ENCODE measurements around the gene NEMF. TPM values are rescaled to one million over a fixed set of nuclear protein-coding genes. Genes with fewer than 3 reads are reported as not detected.
"Not testable (repeated sequence)": the region's sequence is repeated elsewhere in the genome, so short reads cannot be mapped to it uniquely, and the experiment has no call there.

NEMF gene
- total RNA-seq, 2 experiments from 2014 or later: 78.7 to 82.8 TPM

DNA sequence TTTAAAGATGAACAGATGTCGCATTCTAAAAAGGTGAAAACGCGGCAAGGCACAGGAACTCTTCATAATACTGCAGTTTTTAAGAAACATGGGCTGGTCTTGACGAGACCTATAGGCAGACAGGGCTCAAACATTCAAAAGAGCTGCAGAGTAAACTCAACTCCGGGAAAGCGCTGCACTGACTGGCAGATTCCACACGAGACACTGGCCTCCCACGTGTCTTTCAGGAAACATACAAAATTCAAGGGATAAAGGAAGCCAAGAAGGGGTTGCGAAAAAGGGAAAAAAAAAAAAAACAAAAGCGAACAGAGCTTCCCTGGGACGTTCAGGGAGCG, 39.7 kb upstream of the NEMF start:
- Mint-ChIP-seq H3K9me3 (ENCODE audit: low read depth) (no peaks in the 10 kb centered on the region), H3K4me1 (peaks cover 18% of the 10 kb centered on the region), H3K36me3 (peaks cover 39% of the 10 kb centered on the region), H3K27me3 (no peaks in the 10 kb centered on the region), H3K27ac (peak overlapping the region; percentile 99), H3K4me3 (peak overlapping the region; percentile 94)
- DNase-seq: peak; percentile 72
- ATAC-seq: peak; percentile 31
- CTCF ChIA-PET: interaction anchor here (0.6 to 6.5 kb wide), 12 partner anchors 11 to 190 kb away, joined by 3 to 48 read pairs (median 6); partner anchors contain the start of gene NEMF

DNA sequence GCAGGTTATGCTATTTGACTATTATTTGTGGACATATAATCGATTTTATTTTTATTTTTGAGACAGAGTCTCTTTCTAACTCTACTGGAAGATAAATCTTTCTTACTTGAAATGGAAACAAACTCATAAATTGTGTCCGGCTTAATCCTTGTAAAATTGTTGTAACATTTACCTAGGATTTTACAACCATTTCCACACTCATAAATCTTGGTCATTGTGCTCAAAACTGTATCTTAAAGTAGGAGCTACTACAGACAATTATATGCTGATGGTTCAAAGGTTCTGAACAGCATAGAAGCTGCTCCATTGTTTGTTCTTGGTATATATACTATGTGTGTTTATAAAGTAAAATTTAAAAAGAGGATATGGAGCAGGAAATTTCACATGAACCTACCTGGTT, 35.7 kb upstream of the NEMF start:
- CTCF ChIA-PET: interaction anchor here (0.8 to 6.5 kb wide), 6 partner anchors 7 to 175 kb away, joined by 3 to 48 read pairs (median 3); partner anchors contain the start of gene NEMF
- Mint-ChIP-seq H3K36me3 (peaks cover 4% of the 10 kb centered on the region), H3K4me3 (no peak overlapping the region), H3K27me3 (no peaks in the 10 kb centered on the region), H3K4me1 (peaks cover 26% of the 10 kb centered on the region), H3K27ac (no peak overlapping the region), H3K9me3 (ENCODE audit: low read depth) (no peaks in the 10 kb centered on the region)
- ATAC-seq (no peak), DNase-seq (no peak)

DNA sequence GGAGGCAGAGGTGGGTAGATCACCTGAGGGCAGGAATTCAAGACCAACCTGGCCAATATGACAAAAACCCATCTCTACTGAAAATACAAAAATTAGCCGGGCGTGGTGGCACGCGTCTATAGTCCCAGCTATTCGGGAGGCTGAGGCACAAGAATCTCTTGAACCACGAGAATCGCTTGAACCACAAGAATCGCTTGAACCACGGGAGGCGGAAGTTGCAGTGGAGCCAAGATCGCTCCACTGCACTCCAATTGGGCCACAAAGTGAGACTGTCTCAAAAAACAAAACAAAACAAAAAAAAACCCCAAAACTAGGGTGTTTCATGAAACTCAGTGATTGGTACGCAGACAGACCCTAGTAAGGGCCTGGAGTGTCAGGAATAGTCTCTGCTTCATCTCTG, 33.9 kb upstream of the NEMF start:
- CTCF ChIA-PET: interaction anchor here (1.1 kb wide), 1 partner anchor 117 kb away, joined by 3 read pairs; no protein-coding TSS in a partner anchor
- Mint-ChIP-seq H3K9me3 (ENCODE audit: low read depth) (no peaks in the 10 kb centered on the region), H3K27ac (peak overlapping the region; percentile 70), H3K4me1 (peaks cover 22% of the 10 kb centered on the region), H3K4me3 (peak overlapping the region; percentile 55), H3K36me3 (no peaks in the 10 kb centered on the region), H3K27me3 (no peaks in the 10 kb centered on the region)
- ATAC-seq (peak; percentile 73), DNase-seq (peak; percentile 63)

DNA sequence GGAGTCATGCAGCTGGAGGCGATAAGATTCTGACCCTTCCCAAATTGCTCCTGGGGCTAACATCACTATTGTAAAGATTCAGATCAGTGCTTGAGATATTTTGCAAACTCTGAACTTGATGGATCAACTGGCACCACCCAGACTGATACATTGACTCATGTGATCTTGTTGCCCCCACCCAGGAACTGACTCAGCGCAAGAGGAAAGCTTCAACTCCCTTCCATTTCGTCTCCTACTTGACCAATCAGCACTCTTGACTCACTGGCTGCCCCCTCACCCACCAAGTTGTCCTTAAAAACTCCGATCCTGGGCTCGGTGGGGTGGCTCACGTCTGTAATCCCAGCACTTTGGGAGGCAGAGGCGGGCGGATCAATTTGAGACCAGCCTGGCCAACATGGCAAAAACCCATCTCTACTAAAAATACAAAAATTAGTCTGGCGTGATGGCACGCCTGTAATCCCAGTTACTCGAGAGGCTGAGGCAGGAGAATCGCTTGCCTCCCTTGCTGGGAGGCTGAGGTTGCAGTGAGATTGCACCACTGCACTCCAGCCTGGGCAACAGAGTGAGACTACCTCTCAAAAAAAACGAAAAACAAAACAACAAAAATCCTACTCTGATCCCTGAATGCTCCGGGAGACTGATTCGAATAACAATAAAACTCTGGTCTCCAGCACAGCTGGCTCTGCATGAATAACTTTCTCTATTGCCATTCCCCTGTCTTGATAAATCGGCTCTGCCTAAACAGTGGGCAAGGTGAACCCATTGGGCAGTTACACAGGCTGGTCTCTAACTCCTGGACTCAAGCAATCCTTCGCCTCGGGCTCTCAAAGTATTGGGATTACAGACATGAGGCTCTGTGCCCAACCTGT, 30.5 kb upstream of the NEMF start:
- no peak for ATAC-seq
- Mint-ChIP-seq H3K9me3 (ENCODE audit: low read depth) (no peaks in the 10 kb centered on the region), H3K4me1 (peaks cover 32% of the 10 kb centered on the region), H3K27ac (no peak overlapping the region), H3K4me3 (no peak overlapping the region), H3K36me3 (no peaks in the 10 kb centered on the region), H3K27me3 (no peaks in the 10 kb centered on the region)
- CTCF ChIA-PET: interaction anchor here (1.1 to 4.6 kb wide), 2 partner anchors 8 to 249 kb away, joined by 3 to 48 read pairs; partner anchors contain the start of gene ARF6
- no peak for DNase-seq

DNA sequence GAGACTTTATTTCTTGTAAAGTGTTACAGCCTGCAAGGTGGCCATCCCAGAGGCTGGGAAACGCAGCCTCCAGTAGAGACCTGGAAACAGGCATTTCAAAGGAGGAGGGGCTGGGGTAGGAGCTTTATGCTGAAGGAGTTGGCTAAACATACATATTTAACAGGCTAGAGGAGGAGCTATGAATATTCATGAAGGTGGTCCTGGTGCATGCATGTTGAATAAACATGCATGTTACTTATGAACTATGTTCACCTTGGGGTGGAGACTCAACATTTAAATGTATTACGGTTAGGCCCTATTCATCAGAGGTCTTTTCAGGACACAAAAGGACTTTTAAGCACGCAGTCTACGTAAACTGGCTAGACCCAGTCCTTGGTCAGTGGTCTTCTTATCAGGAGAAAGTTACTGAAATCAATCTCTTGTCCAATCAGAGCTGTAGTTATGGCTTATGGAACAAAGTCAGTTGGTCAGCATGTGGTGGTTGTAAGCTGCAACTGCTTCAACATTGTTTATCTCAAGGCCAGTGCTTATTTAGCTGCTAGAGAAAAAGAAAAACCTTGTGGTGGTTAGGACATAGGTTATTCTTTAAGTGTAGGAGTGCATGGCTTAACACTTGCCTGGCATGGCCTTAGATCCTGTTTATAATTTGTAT, 28.9 kb upstream of the NEMF start:
- ATAC-seq: no peak
- no peak overlapping the region for H3K27ac Mint-ChIP-seq
- no peaks in the 10 kb centered on the region for H3K36me3 Mint-ChIP-seq
- DNase-seq: no peak
- no peaks in the 10 kb centered on the region for H3K27me3 Mint-ChIP-seq
- H3K4me3 Mint-ChIP-seq: no peak overlapping the region
- H3K4me1 Mint-ChIP-seq: peaks cover 31% of the 10 kb centered on the region
- no peaks in the 10 kb centered on the region for H3K9me3 Mint-ChIP-seq (ENCODE audit: low read depth)
- CTCF ChIA-PET: interaction anchor here (0.6 to 4.6 kb wide), 5 partner anchors 8 to 438 kb away, joined by 3 to 48 read pairs (median 4); partner anchors contain the start of gene ARF6

DNA sequence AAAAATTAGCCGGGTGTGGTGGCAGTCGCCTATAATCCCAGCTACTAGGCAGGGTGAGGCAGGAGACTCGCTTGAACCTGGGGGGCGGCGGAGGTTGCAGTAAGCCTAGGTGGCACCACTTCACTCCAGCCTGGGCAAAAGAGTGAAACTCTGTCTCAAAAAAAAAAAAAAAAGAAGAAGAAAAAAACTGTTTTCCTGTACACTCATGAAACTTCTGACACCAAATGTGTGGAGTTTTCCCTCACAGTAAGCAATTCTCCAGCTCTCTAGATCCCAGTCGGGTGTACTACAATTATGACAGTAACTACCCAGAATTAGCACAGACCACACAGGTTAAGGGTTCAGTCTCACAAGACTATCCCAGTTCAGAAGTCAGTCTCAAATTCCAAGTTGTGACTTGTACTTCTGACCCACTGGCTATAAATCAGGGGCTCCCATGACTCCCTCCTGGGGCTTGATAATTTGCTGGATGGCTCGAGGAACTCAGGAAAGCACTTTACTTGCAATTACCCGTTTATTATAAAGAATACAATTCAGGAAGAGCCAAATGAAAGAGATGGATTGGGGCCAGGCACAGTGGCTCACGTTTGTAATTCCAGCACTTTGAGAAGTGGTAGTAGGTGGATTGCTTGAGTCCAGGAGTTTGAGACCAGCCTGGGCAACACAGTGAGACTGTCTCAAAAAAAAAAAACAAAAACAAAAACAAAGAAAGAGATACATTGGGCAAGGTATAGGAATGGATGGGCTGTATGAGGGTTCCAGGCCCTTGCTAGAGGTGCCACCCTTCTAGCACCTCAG, 27.9 kb upstream of the NEMF start:
- H3K36me3 Mint-ChIP-seq: no peaks in the 10 kb centered on the region
- peak overlapping the region; percentile 38 for H3K27ac Mint-ChIP-seq
- H3K27me3 Mint-ChIP-seq: no peaks in the 10 kb centered on the region
- peaks cover 27% of the 10 kb centered on the region for H3K4me1 Mint-ChIP-seq
- ATAC-seq: peak; percentile 4
- no peaks in the 10 kb centered on the region for H3K9me3 Mint-ChIP-seq (ENCODE audit: low read depth)
- CTCF ChIA-PET: interaction anchor here (1.2 to 4.6 kb wide), 22 partner anchors 9 to 232 kb away, joined by 3 to 48 read pairs (median 5); partner anchors contain the start of genes ARF6 and NEMF
- no peak for DNase-seq
- H3K4me3 Mint-ChIP-seq: no peak overlapping the region

DNA sequence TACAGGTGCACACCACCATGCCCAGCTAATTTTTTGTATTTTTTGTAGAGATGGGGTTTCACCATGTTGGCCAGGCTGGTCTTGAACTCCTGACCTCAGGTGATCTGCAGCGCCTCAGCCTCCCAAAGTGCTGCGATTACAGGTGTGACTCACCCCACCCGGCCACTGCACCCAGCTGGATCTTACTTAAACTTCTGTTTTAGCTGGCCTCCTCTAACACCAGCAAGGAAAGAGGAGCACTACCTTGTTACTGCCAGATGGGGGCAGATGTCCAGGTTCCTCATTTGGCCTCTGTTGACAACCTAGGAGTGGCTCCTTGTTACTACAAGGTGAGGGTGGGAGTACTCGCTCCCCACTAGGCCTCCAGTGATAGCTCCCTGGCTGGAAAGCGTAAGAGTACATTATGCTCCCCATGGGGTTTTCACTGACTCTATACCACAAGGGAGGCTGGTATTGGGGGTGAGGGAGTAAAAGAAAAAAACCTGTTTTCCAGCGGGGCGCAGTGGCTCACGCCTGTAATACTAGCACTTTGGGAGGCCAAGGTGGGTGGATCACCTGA, 27.1 kb upstream of the NEMF start:
- CTCF ChIA-PET: interaction anchor here (0.8 to 4.6 kb wide), 27 partner anchors 9 to 233 kb away, joined by 3 to 48 read pairs (median 4); partner anchors contain the start of genes ARF6 and NEMF
- Mint-ChIP-seq H3K36me3 (no peaks in the 10 kb centered on the region), H3K27ac (peak overlapping the region; percentile 52), H3K9me3 (ENCODE audit: low read depth) (no peaks in the 10 kb centered on the region), H3K27me3 (no peaks in the 10 kb centered on the region), H3K4me3 (no peak overlapping the region), H3K4me1 (peaks cover 24% of the 10 kb centered on the region)
- DNase-seq (peak; percentile 83), ATAC-seq (peak; percentile 96)

DNA sequence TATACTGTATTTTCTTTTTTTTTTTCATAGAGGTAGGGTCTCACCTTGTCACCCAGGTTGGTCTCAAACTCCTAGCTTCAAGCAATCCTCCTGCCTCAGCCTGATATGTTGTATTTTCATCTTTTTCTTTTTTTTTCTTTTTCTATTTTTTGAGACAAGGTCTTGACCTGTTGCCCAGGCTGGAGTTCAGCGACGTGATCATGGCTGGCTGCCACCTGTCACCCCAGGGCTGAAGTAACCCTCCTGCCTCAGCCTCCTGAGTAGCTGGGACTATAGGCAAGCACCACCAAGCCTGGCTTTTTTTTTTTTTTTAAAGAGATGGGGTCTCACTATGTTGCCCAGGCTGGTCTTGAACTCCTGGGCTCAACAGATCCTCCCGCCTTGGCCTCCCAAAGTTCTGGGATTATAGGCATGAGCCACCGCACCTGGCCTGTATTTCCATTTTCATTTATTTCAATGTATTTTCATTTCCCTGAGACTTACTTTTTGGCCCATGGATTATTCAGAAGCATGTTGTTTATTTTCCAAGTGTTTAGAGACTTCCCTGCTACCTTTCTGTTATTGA, 24.1 kb upstream of the NEMF start:
- Mint-ChIP-seq H3K36me3 (peaks cover 2% of the 10 kb centered on the region), H3K4me3 (no peak overlapping the region), H3K27me3 (no peaks in the 10 kb centered on the region), H3K27ac (no peak overlapping the region), H3K4me1 (peaks cover 25% of the 10 kb centered on the region), H3K9me3 (ENCODE audit: low read depth) (no peaks in the 10 kb centered on the region)
- no peak for ATAC-seq
- CTCF ChIA-PET: interaction anchor here (0.7 to 1.4 kb wide), 3 partner anchors 8 to 445 kb away, joined by 4 to 5 read pairs (median 4); no protein-coding TSS in a partner anchor
- DNase-seq: no peak

DNA sequence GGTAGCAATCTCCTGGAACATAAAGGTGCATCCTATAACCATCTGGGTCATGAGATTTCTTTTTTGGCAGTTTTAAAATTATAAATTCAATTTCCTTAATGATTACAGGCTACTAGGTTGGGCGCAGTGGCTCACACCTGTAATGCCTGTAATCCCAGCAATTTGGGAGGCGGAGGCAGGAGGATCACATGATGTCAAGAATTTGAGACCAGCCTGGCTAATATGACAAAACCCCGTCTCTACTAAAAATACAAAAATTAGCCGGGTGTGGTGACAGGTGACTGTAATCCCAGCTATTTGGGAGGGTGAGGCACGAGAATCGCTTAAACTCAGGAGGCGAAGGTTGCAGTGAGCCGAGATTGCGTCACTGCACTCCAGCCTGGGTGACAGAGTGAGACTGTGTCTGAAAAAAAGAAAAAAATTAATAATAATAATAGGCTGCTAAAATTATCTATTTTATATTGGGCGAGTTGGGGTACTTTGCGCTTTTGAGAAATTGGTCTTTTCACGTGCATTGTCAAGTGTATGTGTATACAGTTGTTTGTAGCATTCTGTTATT, 23.1 kb upstream of the NEMF start:
- peaks cover 28% of the 10 kb centered on the region for H3K4me1 Mint-ChIP-seq

DNA sequence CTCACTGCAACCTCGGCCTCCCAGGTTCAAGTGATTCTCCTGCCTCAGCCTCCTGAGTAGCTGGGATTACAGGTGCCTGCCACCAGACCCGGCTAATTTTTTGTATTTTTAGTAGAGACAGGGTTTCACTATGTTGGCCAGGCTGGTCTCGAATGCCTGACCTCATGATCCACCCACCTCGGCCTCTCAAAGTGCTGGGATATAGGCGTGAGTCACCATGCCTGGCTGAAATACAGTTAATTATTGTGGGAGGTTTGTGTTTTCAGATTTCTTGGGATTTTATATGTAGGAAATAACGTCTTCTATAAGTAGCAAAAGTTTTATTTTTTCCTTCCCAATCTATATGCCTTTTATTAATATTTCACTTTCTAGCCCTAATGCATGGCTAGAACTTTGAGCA, 21.0 kb upstream of the NEMF start:
- not testable (repeated sequence) for ATAC-seq; H3K27me3 Mint-ChIP-seq; H3K27ac Mint-ChIP-seq; H3K36me3 Mint-ChIP-seq; DNase-seq; H3K4me3 Mint-ChIP-seq; H3K9me3 Mint-ChIP-seq (ENCODE audit: low read depth)
- H3K4me1 Mint-ChIP-seq: peaks cover 29% of the 10 kb centered on the region
- CTCF ChIA-PET: interaction anchor here (0.8 to 1.6 kb wide), 2 partner anchors 8 to 11 kb away, joined by 4 to 5 read pairs; no protein-coding TSS in a partner anchor

More for the DNA sequence above, 23.1 kb upstream of the NEMF start:
- H3K27me3 Mint-ChIP-seq: no peaks in the 10 kb centered on the region
- CTCF ChIA-PET: interaction anchor here (1.0 to 1.1 kb wide), 2 partner anchors 7 to 8 kb away, joined by 3 to 4 read pairs; no protein-coding TSS in a partner anchor
- no peaks in the 10 kb centered on the region for H3K9me3 Mint-ChIP-seq (ENCODE audit: low read depth)
- no peak for DNase-seq
- H3K4me3 Mint-ChIP-seq: no peak overlapping the region
- H3K36me3 Mint-ChIP-seq: peaks cover 2% of the 10 kb centered on the region
- no peak overlapping the region for H3K27ac Mint-ChIP-seq
- ATAC-seq: no peak

DNA sequence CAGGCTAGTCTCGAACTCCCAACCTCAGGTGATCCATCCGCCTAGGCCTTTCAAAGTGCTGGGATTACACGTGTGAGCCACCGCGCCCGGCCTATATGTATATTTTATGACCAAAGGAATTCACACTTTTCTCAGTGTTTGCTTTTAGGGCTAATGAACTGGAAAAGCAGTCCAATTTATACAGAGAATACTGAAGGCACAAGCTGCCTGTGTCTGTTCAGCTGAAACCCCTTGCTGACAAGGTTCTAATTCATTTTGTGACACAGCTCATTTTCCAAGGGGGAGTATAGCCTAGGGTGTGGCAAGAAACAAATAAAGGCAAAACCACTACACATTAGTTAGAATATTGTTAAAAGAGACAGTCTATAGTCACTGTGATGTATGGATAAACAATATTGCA, 18.3 kb upstream of the NEMF start:
- Mint-ChIP-seq H3K4me1 (peaks cover 30% of the 10 kb centered on the region), H3K27me3 (no peaks in the 10 kb centered on the region), H3K36me3 (peaks cover 2% of the 10 kb centered on the region), H3K9me3 (ENCODE audit: low read depth) (no peaks in the 10 kb centered on the region), H3K27ac (no peak overlapping the region), H3K4me3 (no peak overlapping the region)
- no peak for DNase-seq
- CTCF ChIA-PET: interaction anchor here (1.1 to 1.8 kb wide), 3 partner anchors 8 to 21 kb away, joined by 3 to 11 read pairs (median 4); no protein-coding TSS in a partner anchor
- no peak for ATAC-seq

DNA sequence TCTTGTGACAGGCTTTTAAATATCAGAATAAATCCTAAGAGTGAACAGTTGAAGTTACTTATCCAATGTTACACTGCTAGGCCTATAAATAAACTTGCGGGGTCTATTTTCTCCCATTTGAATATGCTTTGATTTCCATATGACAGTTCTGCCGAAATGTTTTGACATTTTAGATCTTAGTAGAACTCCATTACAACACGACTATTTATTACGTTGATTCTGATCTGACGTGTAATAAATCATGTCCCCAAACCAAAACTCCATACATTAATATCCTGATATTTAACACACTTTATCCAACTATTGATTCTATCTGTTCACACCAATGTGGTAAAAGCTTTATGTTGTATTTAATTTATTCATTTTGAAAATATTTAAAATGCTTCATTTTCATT, 16.1 kb upstream of the NEMF start:
- H3K36me3 Mint-ChIP-seq: peaks cover 2% of the 10 kb centered on the region
- peaks cover 30% of the 10 kb centered on the region for H3K4me1 Mint-ChIP-seq
- H3K9me3 Mint-ChIP-seq (ENCODE audit: low read depth): no peaks in the 10 kb centered on the region
- H3K27ac Mint-ChIP-seq: peak overlapping the region; percentile 100
- CTCF ChIA-PET: interaction anchor here (0.8 to 3.4 kb wide), 12 partner anchors 8 to 246 kb away, joined by 3 to 19 read pairs (median 4); partner anchors contain the start of genes ARF6 and NEMF
- ATAC-seq (no peak), DNase-seq (no peak)
- H3K27me3 Mint-ChIP-seq: no peaks in the 10 kb centered on the region
- peak overlapping the region; percentile 98 for H3K4me3 Mint-ChIP-seq

Data from activated CD8-positive, alpha-beta memory T cell treated with anti-CD3 and anti-CD28 coated beads, Interleukin-2, amount 10 ng/mL, durations not matched to agents 7 days and 5 days (primary cell).